T-helper 1 cell treated with Interleukin-12 subunit alpha and Interleukin-12 subunit beta and Interleukin-4 antibody, amounts not matched to agents 30 μg/mL and 1 μg/mL, for 36 hours (primary cell): ENCODE results near the gene EIF3A.
A peak's percentile ranks its signal among the peaks of the same experiment; 100 is the strongest.

Experiments
- H3K27ac Mint-ChIP-seq: one replicate; pipeline ENCODE4 v1.8.0; 2021; ENCODE audit warnings: mild to moderate bottlenecking, mixed read lengths
- H3K27me3 Mint-ChIP-seq: one replicate; pipeline ENCODE4 v1.8.0; 2021; ENCODE audit warnings: low read depth, mixed read lengths
- H3K36me3 Mint-ChIP-seq: one replicate; pipeline ENCODE4 v1.8.0; 2021; ENCODE audit warnings: low read depth, mixed read lengths
- H3K4me1 Mint-ChIP-seq: one replicate; pipeline ENCODE4 v1.8.0; 2021; ENCODE audit warnings: low read depth, mixed read lengths
- H3K4me3 Mint-ChIP-seq: one replicate; pipeline ENCODE4 v1.8.0; 2021; ENCODE audit warnings: mild to moderate bottlenecking, moderate library complexity, mixed read lengths
- H3K9me3 Mint-ChIP-seq: one replicate; pipeline ENCODE4 v1.8.0; 2021; ENCODE audit warnings: mixed read lengths

Gene EIF3A

DNA sequence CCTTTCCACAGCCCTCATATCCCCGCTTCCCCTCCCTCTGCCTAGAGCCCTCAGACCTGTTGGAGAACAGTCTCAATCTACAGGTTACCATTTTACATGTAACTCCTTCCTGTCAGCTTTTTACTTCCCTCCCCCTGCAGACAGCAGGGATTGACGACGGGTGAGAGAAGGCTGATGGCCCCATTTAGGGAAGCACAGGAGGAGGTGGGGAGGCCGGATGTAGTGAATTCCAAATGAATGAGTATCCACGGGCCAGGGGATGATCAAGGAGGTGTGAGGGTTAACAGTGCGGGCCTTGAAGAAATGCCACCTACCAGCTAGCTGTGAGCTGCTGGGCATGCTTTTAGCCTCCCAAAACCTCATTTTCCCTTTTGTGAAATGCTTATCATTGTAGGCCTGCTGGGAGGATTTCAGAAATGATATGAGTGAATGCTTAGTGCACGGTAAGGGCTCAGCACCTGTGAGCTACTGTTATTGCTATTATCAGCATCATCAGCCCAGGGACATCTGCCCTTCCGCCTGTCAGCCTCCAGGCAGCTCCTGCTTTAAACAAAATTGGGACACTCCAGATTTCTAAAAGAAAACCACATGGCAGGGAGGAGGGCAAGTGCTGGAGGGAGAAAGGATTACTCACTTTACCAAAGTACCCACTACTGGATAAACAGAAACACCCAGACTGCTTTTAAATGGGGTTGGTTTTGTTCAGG lies 57.6 kb downstream of the EIF3A start:
- no peaks in the 10 kb centered on the region for H3K4me1 Mint-ChIP-seq
- H3K9me3 Mint-ChIP-seq, result peaks cover 3% of the 10 kb centered on the region
- no peak overlapping the region for H3K27ac Mint-ChIP-seq
- no peaks in the 10 kb centered on the region for H3K36me3 Mint-ChIP-seq
- peaks cover 18% of the 10 kb centered on the region for H3K27me3 Mint-ChIP-seq
- no peak overlapping the region for H3K4me3 Mint-ChIP-seq

DNA sequence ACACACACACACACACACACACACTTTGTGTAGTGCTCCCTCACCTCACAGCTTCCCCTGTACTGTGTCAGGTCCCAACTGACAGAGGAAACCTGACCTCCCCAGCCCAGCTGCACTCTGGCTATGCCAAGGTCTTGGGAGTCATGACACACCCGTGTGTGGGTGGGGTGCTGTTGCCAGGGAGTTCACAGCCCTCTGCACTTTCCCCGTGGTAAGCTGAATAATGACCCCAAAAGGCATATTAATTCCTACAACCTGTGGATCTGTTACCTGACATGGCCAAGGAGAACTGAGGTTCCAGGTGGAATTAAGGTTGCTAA lies 60.0 kb downstream of the EIF3A start:
- H3K9me3 Mint-ChIP-seq, result peaks cover 3% of the 10 kb centered on the region
- peaks cover 17% of the 10 kb centered on the region for H3K27me3 Mint-ChIP-seq
- H3K27ac Mint-ChIP-seq, result peak overlapping the region; percentile 49
- H3K36me3 Mint-ChIP-seq, result no peaks in the 10 kb centered on the region
- H3K4me1 Mint-ChIP-seq, result no peaks in the 10 kb centered on the region
- H3K4me3 Mint-ChIP-seq, result no peak overlapping the region

DNA sequence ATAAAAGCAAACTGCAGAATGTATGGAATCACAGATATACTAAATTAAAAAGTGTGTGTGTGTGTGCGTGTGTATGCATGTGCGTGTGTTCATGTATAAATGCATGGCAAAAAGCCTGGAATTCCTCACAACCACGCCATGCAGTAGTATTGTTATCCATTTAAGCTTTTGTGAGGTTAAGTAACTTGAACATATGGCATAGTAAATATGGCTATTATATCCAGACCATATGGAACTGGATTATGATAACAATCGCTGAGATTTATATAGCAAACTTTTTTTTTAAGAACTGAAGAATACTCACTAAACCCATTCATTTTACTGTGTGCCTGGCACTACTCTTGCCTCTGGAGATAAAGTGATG lies 73.4 kb downstream of the EIF3A start:
- Mint-ChIP-seq H3K9me3 (no peaks in the 10 kb centered on the region), H3K27me3 (peaks cover 5% of the 10 kb centered on the region), H3K27ac (no peak overlapping the region), H3K4me3 (no peak overlapping the region), H3K4me1 (no peaks in the 10 kb centered on the region), H3K36me3 (no peaks in the 10 kb centered on the region)

DNA sequence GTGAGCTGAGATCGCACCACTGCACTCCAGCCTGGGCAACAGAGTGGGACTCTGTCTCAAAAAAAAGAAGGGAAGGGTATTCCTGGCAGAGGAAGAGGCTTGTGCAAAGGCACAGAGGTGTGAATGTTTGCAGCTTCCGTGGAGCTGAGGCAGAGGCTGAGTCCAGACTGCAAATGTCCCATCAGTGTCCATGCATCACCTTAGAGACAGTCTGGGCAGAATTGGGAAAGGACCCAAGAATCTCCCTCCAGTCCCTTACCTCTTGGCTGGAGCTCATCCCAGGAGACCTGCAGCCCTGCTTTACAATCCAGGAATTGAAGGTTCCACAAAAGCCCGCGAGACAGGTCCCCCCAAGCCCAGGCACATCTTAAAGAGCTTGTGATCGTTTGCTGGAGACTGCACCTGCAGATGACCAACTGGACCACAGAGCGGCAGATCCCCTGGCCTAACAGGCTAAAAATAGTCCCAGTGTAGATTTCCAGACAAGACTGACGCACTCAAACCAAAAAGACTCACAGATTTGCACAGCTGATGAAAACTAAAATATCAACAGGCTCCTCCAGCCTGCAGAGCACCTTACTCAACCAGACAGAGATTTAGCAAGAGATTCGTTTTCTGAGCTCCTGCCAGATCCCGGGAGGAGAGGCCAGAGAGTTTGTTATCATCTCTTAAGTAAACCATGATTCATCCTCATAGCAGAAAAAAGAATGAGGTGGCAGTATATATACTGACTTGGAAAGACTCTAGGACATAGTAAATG lies 74.0 kb downstream of the EIF3A start:
- Mint-ChIP-seq H3K36me3 (no peaks in the 10 kb centered on the region), H3K27ac (no peak overlapping the region), H3K27me3 (peaks cover 9% of the 10 kb centered on the region), H3K4me3 (no peak overlapping the region), H3K4me1 (no peaks in the 10 kb centered on the region), H3K9me3 (no peaks in the 10 kb centered on the region)

DNA sequence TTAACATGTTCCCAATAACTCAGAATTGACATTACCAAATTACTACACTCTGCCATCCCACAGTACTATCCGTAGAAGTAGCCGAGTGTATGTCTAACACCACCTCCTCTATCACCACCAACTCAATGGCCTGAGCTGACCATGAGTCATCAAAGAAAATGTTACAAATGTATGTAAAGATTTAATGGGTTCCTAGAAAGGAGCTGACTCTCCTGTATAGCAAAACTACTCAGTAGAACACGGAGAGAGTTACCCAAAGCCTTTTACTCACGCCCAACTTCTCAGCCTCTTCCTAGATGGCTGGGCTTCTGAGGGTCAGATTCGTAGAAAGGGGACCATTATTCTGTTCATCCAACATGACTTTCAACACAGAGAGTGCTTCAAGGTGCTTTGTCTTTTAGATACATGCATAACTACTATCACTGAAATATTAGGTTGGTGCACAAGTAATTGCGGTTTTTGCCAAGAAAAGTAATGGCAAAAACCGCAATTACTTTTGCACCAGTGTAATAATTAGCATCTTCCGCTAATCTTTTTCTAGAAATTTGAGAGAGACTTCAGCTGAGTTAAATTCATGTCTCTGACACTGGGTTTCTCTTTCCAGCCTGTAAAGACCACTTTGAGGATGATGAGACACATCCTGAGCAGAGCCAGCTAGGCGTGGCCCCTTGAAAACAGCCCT lies 75.1 kb downstream of the EIF3A start:
- no peaks in the 10 kb centered on the region for H3K36me3 Mint-ChIP-seq
- no peaks in the 10 kb centered on the region for H3K9me3 Mint-ChIP-seq
- no peak overlapping the region for H3K4me3 Mint-ChIP-seq
- peaks cover 13% of the 10 kb centered on the region for H3K27me3 Mint-ChIP-seq
- H3K27ac Mint-ChIP-seq, result no peak overlapping the region
- no peaks in the 10 kb centered on the region for H3K4me1 Mint-ChIP-seq

DNA sequence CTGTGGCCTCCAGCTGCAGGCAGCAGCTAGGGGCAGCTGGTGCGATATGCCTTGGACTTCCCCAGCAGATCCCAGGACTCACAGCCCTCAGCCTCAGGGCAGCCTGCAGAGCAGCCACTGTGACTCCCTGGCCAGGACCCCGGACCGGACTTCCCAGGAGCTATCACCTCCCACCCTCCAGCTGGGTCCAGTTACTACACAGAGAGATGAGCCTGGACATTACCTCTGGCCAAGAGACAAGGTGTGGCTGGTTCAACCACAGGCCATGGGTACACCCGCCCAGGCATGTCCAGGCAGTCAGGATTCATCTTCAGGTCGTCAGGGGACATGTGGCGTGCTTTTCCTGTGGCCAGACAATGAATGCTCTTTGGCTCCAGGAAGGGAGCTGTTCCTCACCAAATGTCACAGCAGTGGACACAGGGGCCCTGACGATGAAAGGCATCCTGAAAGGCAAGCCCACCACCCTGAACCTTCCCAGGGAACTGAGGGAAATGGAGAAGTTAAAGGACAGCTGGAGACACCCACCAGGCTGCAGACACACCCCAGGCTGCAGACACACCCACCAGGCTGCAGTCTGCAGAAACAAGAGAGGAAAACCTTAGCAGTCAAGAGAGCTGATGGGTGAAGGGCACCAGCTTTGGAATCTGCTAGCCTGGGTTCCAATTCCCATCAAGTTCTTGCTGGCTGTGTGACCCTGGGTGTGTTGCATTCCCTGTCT lies 76.9 kb downstream of the EIF3A start:
- Mint-ChIP-seq H3K27me3 (peaks cover 18% of the 10 kb centered on the region), H3K36me3 (no peaks in the 10 kb centered on the region), H3K27ac (no peak overlapping the region), H3K4me1 (no peaks in the 10 kb centered on the region), H3K9me3 (no peaks in the 10 kb centered on the region), H3K4me3 (no peak overlapping the region)

DNA sequence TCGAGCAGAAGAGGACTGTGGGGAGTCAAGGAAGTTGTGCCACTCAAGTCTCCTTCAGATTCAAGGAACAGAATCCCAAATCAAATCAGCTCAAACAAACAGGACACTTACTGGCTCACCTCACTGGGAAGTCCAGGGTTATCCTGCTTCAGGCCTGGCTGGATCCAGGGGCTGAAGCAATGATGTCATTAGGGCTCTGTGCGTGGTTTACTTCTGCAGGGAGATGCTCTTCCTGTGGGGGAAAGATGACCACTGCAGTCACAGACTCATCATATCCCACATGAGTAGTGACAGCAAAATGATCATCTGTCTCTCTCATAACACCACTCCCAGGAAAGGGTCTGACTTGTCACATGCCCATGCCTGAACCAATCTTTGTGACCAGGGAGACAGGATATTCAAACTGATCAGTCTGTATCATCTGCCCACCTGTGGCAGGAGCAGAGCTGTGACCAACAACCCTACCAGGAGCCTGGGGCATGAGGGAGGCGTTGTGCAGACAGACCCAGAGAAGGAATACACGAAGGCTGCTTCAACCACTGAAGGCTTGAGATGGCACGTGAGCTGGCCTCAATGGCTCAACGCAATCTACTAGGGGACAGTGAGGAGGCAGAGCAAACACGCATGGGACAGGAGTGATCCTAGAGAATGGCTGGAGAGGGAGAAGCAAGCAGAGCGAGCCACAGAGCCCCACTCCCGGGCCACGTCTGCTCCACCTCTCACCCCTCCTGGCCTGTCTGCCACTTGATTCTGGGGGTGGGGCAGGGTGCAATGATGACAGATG lies 78.7 kb downstream of the EIF3A start:
- peaks cover 33% of the 10 kb centered on the region for H3K27me3 Mint-ChIP-seq
- H3K36me3 Mint-ChIP-seq, result no peaks in the 10 kb centered on the region
- no peaks in the 10 kb centered on the region for H3K9me3 Mint-ChIP-seq
- no peak overlapping the region for H3K27ac Mint-ChIP-seq
- H3K4me3 Mint-ChIP-seq, result no peak overlapping the region
- no peaks in the 10 kb centered on the region for H3K4me1 Mint-ChIP-seq

DNA sequence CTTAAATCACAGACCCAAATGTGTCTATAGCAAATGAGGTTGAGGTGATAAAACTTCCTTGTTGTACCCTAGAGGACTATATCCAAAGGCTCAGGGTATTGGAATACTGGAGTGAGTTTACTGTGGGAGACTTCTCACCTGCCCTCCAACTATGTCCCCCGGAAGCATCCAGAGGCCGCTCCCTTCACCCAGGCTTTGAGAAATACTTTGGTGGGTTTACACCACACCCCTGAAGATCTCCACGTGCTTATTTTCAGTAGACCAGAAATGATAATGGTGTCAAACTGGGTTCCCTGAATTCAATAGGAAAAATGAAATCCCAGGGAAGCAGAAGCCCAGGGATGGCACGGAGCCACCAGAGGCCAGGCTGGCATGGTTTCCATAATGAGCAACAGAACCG lies 82.4 kb downstream of the EIF3A start:
- H3K4me1 Mint-ChIP-seq, result no peaks in the 10 kb centered on the region
- H3K9me3 Mint-ChIP-seq, result no peaks in the 10 kb centered on the region
- no peak overlapping the region for H3K27ac Mint-ChIP-seq
- H3K4me3 Mint-ChIP-seq, result no peak overlapping the region
- H3K27me3 Mint-ChIP-seq, result peaks cover 47% of the 10 kb centered on the region
- no peaks in the 10 kb centered on the region for H3K36me3 Mint-ChIP-seq

DNA sequence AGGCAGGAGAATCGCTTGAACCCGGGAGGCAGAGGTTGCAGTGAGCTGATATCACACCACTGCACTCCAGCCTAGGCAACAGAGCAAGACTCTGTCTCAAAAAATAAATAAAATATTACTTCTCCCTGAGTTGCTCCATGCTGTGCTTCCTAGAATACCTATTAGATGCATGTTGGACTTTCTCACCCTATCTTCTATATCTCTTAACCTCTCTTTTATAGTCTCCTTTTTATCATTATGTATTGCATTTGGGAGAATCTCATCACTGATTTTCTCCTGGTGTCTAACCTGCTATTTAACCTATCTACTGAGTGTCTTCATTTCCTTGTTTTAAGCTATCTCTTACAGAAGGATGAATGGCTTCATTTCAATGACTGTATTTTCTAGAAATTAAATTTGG lies 83.2 kb downstream of the EIF3A start:
- Mint-ChIP-seq H3K9me3 (no peaks in the 10 kb centered on the region), H3K27ac (no peak overlapping the region), H3K4me1 (no peaks in the 10 kb centered on the region), H3K27me3 (peaks cover 53% of the 10 kb centered on the region), H3K36me3 (no peaks in the 10 kb centered on the region), H3K4me3 (no peak overlapping the region)

DNA sequence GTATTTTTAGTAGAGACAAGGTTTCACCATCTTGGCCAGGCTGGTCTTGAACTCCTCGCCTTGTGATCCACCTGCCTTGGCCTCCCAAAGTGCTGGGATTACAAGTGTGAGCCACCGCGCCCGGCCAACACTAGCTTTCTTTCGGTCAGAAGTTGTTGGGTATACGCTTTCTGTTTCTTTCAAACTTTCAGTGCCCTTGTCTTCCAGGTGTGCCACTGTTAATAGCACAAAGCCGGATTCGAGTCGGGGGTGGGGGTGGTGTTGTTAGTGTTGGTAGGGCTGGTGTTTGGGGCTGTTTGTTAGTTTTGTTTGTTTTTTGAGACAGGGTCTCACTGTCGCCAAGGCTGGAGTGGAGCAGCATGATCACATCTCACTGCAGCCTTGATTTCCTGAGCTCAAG lies 84.9 kb downstream of the EIF3A start:
- H3K27me3 Mint-ChIP-seq, result peaks cover 46% of the 10 kb centered on the region
- no peak overlapping the region for H3K4me3 Mint-ChIP-seq
- H3K9me3 Mint-ChIP-seq, result no peaks in the 10 kb centered on the region

DNA sequence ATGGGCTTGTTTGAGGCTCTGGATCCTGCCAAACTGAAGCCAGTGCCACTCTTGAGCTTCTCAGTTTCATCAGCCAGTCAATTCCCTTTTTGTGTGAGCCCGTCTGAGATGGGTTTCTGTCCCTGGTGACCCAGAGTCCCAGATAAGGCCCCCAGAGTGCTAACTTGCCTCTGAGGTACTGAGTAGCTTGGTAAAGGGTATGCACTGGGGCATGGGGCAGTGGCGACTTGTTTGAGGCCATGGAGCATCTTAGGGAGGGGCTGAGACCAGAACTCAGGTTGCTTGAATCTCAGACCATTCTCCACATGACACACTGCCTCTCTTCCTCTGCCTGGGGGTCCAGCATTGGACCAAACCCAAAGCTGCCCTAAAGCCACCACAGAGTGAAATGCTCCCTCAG lies 86.3 kb downstream of the EIF3A start:
- Mint-ChIP-seq H3K4me1 (no peaks in the 10 kb centered on the region), H3K4me3 (no peak overlapping the region), H3K36me3 (no peaks in the 10 kb centered on the region), H3K9me3 (peaks cover 3% of the 10 kb centered on the region), H3K27me3 (peaks cover 57% of the 10 kb centered on the region), H3K27ac (no peak overlapping the region)

More for the DNA sequence above, 84.9 kb downstream of the EIF3A start:
- Mint-ChIP-seq H3K27ac (no peak overlapping the region), H3K4me1 (no peaks in the 10 kb centered on the region), H3K36me3 (no peaks in the 10 kb centered on the region)

DNA sequence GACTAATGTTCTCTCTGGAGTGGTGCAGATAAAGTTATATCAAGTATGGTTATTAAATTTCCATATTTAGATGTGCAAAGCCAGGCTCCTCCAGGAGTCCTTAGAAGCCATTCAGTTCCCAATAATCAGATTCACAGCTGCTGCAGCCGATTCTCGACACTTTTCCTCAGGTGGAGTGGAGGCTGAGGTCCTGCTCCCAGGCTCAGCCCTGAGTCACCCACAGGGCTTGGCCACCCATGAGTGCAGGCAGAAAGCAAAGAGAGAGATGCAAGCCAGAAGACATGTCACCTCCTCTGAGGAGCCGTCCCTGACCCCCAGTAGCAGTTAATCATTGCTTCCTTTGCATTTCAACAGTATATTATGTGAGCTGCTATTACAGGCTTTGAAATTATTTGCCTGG lies 87.4 kb downstream of the EIF3A start:
- Mint-ChIP-seq H3K9me3 (peaks cover 7% of the 10 kb centered on the region), H3K4me1 (no peaks in the 10 kb centered on the region), H3K4me3 (no peak overlapping the region)

DNA sequence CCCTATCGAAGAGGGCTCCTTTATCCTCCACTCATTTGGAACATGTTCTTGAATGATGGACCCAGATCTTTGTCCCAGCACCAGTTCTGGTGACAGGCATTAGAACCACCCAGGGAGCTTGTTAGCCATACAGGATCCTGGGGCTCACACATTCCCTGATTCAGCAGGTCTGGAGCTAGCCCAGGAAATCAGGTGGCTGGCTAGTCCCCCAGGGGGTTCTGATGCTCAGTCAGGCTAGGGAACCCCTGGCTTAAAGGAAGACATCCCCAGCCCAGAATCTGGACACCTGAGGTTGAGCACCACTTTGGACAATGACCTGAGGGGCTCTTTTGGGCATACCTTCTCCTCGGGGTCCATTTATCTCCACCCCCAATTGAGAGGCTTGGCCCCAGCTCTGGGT lies 88.1 kb downstream of the EIF3A start:
- peaks cover 48% of the 10 kb centered on the region for H3K27me3 Mint-ChIP-seq
- no peak overlapping the region for H3K27ac Mint-ChIP-seq
- H3K36me3 Mint-ChIP-seq, result no peaks in the 10 kb centered on the region
- H3K4me3 Mint-ChIP-seq, result no peak overlapping the region
- peaks cover 7% of the 10 kb centered on the region for H3K9me3 Mint-ChIP-seq
- H3K4me1 Mint-ChIP-seq, result peaks cover 5% of the 10 kb centered on the region

More for the DNA sequence above, 87.4 kb downstream of the EIF3A start:
- no peak overlapping the region for H3K27ac Mint-ChIP-seq
- peaks cover 54% of the 10 kb centered on the region for H3K27me3 Mint-ChIP-seq
- no peaks in the 10 kb centered on the region for H3K36me3 Mint-ChIP-seq

DNA sequence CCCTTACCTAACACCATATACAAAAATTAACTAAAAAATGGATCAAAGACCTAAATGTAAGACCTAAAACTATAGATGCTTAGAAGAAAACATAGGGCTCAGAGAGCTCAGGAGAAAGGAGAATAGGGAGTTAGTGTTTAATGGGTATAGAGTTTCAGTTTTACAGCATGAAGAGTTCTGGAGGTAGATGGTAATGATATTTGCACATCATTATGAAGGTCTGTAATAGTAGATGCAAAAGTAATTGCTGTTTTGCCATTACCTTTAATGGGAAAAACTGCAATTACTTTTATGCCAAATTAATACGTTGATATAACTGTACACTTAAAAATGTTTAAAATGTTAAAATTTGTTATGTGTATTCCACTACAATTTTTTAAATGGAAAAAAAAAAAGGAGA lies 90.3 kb downstream of the EIF3A start:
- Mint-ChIP-seq H3K4me1 (peaks cover 11% of the 10 kb centered on the region), H3K4me3 (no peak overlapping the region), H3K27ac (no peak overlapping the region), H3K36me3 (peaks cover 6% of the 10 kb centered on the region), H3K9me3 (peaks cover 15% of the 10 kb centered on the region), H3K27me3 (peaks cover 42% of the 10 kb centered on the region)
